ENCODE results near the gene TMEM164. TPM values are rescaled to one million over a fixed set of nuclear protein-coding genes. Genes with fewer than 3 reads are reported as not detected.

The TMEM164 gene
- total RNA-seq, 3 donors from 2014 or later (not counting 1 experiment from before 2014, with no cell fraction given), result 18.9 to 80.6 (median 30.6) TPM

DNA sequence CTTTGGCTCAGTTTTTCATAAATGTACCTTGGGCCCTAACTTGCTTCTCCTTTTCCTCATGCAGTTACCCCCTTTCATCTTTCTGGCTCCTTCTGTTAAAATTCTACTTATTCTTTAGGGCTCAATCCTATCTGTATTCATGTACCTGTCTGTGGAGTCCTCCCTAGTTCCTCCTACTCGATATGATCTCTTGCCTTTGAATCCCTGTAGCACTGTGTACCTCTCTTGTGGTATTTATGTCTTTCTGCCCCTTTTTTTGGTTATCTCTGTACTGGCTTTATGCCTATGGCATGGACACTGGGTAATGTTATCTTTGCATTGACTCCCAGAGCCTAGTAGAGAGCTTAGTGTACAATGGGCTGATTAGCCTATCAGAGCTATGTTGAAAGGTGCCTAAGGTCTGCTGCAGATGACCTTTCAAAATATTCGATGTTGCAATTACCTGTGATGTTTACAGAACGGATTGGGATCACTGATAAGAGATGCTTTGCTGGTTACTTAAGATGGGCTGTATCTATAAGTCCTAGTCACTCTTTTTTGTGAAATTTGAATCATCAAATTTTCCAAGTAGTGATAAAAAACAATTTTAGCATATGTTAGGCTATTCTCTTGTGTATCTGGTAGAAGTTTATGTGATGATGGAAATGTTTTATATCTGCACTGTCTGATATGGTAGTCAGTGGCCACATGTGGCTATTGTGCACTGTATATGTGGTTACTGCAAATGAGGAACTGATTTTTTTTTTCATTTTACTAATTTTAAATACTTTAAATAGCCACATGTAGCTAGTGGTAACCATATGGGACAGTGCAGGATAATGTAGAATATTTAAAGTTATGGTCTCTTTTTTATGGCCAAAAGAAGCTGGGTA lies 33.5 kb downstream of the TMEM164 start:
- H3K36me3 Mint-ChIP-seq, result no peaks in the 10 kb centered on the region
- H3K4me1 Mint-ChIP-seq, result peaks cover 4 to 21% of the 10 kb centered on the region in 2 donors
- TF ChIP-seq, protein P1, sequence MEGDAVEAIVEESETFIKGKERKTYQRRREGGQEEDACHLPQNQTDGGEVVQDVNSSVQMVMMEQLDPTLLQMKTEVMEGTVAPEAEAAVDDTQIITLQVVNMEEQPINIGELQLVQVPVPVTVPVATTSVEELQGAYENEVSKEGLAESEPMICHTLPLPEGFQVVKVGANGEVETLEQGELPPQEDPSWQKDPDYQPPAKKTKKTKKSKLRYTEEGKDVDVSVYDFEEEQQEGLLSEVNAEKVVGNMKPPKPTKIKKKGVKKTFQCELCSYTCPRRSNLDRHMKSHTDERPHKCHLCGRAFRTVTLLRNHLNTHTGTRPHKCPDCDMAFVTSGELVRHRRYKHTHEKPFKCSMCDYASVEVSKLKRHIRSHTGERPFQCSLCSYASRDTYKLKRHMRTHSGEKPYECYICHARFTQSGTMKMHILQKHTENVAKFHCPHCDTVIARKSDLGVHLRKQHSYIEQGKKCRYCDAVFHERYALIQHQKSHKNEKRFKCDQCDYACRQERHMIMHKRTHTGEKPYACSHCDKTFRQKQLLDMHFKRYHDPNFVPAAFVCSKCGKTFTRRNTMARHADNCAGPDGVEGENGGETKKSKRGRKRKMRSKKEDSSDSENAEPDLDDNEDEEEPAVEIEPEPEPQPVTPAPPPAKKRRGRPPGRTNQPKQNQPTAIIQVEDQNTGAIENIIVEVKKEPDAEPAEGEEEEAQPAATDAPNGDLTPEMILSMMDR (IDR thresholded peaks at IDR 0.05), result no peak
- no peaks in the 10 kb centered on the region for H3K4me1 ChIP-seq (ENCODE audit: control insufficient read depth, insufficient read depth, low read length)
- 71% methylated on average over 3 of the region's 3 CpGs for WGBS (ENCODE audit: insufficient coverage)
- H3K27me3 ChIP-seq (ENCODE audit: control insufficient read depth, insufficient read depth, low read length), result no peaks in the 10 kb centered on the region
- DNase-seq (no peak), ATAC-seq (peak in 1 of 3 donors; percentile 76)
- H3K27me3 Mint-ChIP-seq (ENCODE audit: low read depth in 2 of 2), result no peaks in the 10 kb centered on the region
- H3K9me3 Mint-ChIP-seq, result no peaks in the 10 kb centered on the region
- H3K9me3 ChIP-seq (ENCODE audit: control insufficient read depth, insufficient read depth, low read length), result no peaks in the 10 kb centered on the region
- no peak overlapping the region for H3K4me3 Mint-ChIP-seq
- H3K27ac ChIP-seq (ENCODE audit: low read length), result no peak overlapping the region
- H3K4me3 ChIP-seq (ENCODE audit: low read length), result no peak overlapping the region
- intact Hi-C loops (cut with micrococcal nuclease), result no loop called here
- H3K36me3 ChIP-seq (ENCODE audit: control insufficient read depth, insufficient read depth, low read length), result no peaks in the 10 kb centered on the region
- H3K27ac Mint-ChIP-seq, result no peak overlapping the region

DNA sequence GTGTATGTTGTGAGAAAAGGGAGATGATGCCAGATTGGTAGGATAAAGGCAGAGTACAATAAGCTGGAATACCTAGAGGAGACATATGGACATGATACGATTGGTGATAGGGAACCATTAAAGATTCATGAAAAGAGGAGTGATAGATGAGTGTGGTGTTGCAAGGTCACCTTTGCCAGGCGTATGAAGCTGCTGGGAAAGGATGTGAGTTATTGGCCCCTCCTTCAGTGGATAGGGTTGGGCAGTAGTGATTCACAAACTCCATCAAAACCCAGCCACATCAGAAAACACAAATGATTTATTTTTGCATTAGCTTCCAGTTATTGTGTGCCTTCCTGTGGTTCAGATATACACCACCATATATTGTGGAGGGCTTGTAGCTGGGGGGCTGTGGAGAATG lies 34.3 kb downstream of the TMEM164 start:
- 100% methylated on average over 1 of the region's 2 CpGs for WGBS (ENCODE audit: insufficient coverage)
- Mint-ChIP-seq H3K9me3 (no peaks in the 10 kb centered on the region), H3K27ac (no peak overlapping the region), H3K27me3 (ENCODE audit: low read depth in 2 of 2) (no peaks in the 10 kb centered on the region), H3K36me3 (no peaks in the 10 kb centered on the region), H3K4me3 (no peak overlapping the region), H3K4me1 (peaks cover 12 to 24% of the 10 kb centered on the region in 2 donors)
- Histone ChIP-seq H3K27me3 (ENCODE audit: control insufficient read depth, insufficient read depth, low read length) (no peaks in the 10 kb centered on the region), H3K9me3 (ENCODE audit: control insufficient read depth, insufficient read depth, low read length) (no peaks in the 10 kb centered on the region), H3K4me3 (ENCODE audit: low read length) (no peak overlapping the region), H3K4me1 (ENCODE audit: control insufficient read depth, insufficient read depth, low read length) (no peaks in the 10 kb centered on the region), H3K27ac (ENCODE audit: low read length) (no peak overlapping the region), H3K36me3 (ENCODE audit: control insufficient read depth, insufficient read depth, low read length) (no peaks in the 10 kb centered on the region)
- TF ChIP-seq, protein P1 (IDR thresholded peaks at IDR 0.05), result no peak
- intact Hi-C loops (cut with micrococcal nuclease), result no loop called here
- ATAC-seq, result no peak
- DNase-seq, result no peak

DNA sequence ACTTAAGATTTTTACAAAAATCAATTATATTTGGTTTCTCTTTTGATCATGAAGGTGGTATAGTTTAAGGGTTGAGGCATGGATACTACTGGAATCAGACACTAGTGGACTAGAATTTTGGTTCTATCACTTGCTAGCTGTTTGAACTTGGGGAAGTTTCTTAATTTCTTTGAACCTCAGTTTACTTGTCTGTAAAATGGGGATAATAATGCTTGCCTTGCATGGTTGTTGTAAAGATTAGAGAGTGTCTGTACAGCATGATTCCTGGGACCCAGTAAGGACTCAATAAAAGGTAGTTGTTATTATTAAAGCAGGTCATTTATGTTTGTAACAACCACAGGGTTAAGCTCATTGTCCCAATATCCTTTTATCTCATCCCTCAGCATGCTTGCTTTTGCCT lies 36.0 kb downstream of the TMEM164 start:
- H3K4me3 ChIP-seq (ENCODE audit: low read length), result no peak overlapping the region
- no peak for ATAC-seq
- no peak for DNase-seq
- TF ChIP-seq, protein P1 (IDR thresholded peaks at IDR 0.05), result no peak
- H3K4me1 ChIP-seq (ENCODE audit: control insufficient read depth, insufficient read depth, low read length), result no peaks in the 10 kb centered on the region
- Mint-ChIP-seq H3K27ac (no peak overlapping the region), H3K36me3 (no peaks in the 10 kb centered on the region), H3K4me1 (peaks cover 27 to 29% of the 10 kb centered on the region in 2 donors), H3K9me3 (no peaks in the 10 kb centered on the region), H3K4me3 (no peak overlapping the region), H3K27me3 (ENCODE audit: low read depth in 2 of 2) (no peaks in the 10 kb centered on the region)
- no peaks in the 10 kb centered on the region for H3K36me3 ChIP-seq (ENCODE audit: control insufficient read depth, insufficient read depth, low read length)
- H3K27me3 ChIP-seq (ENCODE audit: control insufficient read depth, insufficient read depth, low read length), result no peaks in the 10 kb centered on the region
- H3K27ac ChIP-seq (ENCODE audit: low read length), result no peak overlapping the region
- intact Hi-C loops (cut with micrococcal nuclease), result no loop called here
- no peaks in the 10 kb centered on the region for H3K9me3 ChIP-seq (ENCODE audit: control insufficient read depth, insufficient read depth, low read length)
